HepG2 (cell line): ENCODE data around the gene MRGPRF. TPM values are rescaled to one million over a fixed set of nuclear protein-coding genes. Genes with fewer than 3 reads are reported as not detected.

ENCODE experiments used
- CENPT ChIP-seq: sonication (generic); formaldehyde crosslinking; IDR thresholded peaks from 2 replicates; pipeline ENCODE4 v1.8.0; 2022; ENCODE audit warnings: low read depth, mild to moderate bottlenecking, moderate library complexity, missing genetic modification reagents
- DR1 ChIP-seq: sonication (generic); formaldehyde crosslinking; IDR thresholded peaks from 2 replicates; pipeline ENCODE4 v1.8.0; 2021; ENCODE audit warnings: mild to moderate bottlenecking, missing genetic modification reagents, inconsistent platforms
- FOXM1 ChIP-seq: sonication (generic); formaldehyde crosslinking; IDR thresholded peaks from 2 replicates; pipeline ENCODE4 v1.5.0; 2020; ENCODE audit warnings: missing genetic modification reagents
- JUN ChIP-seq: sonication (generic); formaldehyde crosslinking; IDR thresholded peaks from 2 replicates; pipeline ENCODE4 v1.4.0; 2020; ENCODE audit warnings: mild to moderate bottlenecking, missing genetic modification reagents
- SNRNP70 ChIP-seq: fragments of 200-400 bp; formaldehyde crosslinking; IDR thresholded peaks from 2 replicates; pipeline ENCODE4 v1.6.1; 2017; ENCODE audit warnings: mild to moderate bottlenecking, low read depth, low read length, moderate library complexity
- SOX6 ChIP-seq, 2 experiments: fragments of 450-650 bp in 1 of 2; sonication (generic) in 1 of 2; formaldehyde crosslinking in 1 of 2; IDR thresholded peaks; 2 replicates each; pipeline versions ENCODE4 v1.4.0 to v1.6.1; 2017 to 2020; ENCODE audit warnings: antibody characterized with exemption in 1 of 2, mild to moderate bottlenecking in 1 of 2, missing genetic modification reagents in 1 of 2
- WIZ ChIP-seq: sonication (generic); formaldehyde crosslinking; IDR thresholded peaks from 2 replicates; pipeline ENCODE4 v1.5.1; 2020; ENCODE audit warnings: mild to moderate bottlenecking, missing genetic modification reagents
- ZC3H13 ChIP-seq: sonication (generic); formaldehyde crosslinking; IDR thresholded peaks from 2 replicates; pipeline ENCODE4 v1.8.1; 2023; ENCODE audit warnings: mild to moderate bottlenecking, missing genetic modification reagents, moderate library complexity
- ZFP36L2 ChIP-seq: sonication (generic); formaldehyde crosslinking; IDR thresholded peaks from 2 replicates; pipeline ENCODE4 v1.4.0; 2020; ENCODE audit warnings: missing genetic modification reagents
- ZFP41 ChIP-seq: sonication (generic); formaldehyde crosslinking; IDR thresholded peaks from 2 replicates; pipeline ENCODE4 v1.4.0; 2020; ENCODE audit warnings: mild to moderate bottlenecking, missing genetic modification reagents, borderline replicate concordance
- ZNF124 ChIP-seq: sonication (generic); formaldehyde crosslinking; IDR thresholded peaks from 2 replicates; pipeline ENCODE4 v1.4.0; 2020; ENCODE audit warnings: missing genetic modification reagents
- ZNF446 ChIP-seq: sonication (generic); formaldehyde crosslinking; IDR thresholded peaks from 2 replicates; pipeline ENCODE4 v1.5.0; 2020; ENCODE audit warnings: mild to moderate bottlenecking, missing genetic modification reagents
- ZNF672 ChIP-seq: sonication (generic); formaldehyde crosslinking; IDR thresholded peaks from 2 replicates; pipeline ENCODE4 v1.8.1; 2022; ENCODE audit warnings: missing genetic modification reagents
- polyA plus RNA-seq, 8 experiments: library from polyadenylated mRNA; depleted of rRNA in 3 of 8; stranded (reverse) in 7 of 8; unstranded in 1 of 8; fragments of >200 nt; fragmentation: Illumina TruSeq in 4 of 8; extraction: Trizol in 4 of 8; gene quantifications; 2 replicates each; pipeline versions ENCODE4 v1.2.1 to v1.2.3, GENCODE V29; 2011 to 2016; ENCODE audit warnings: low read depth in 4 of 8, missing spikeins in 1 of 8, mixed read lengths in 1 of 8; ENCODE audit not compliant: insufficient read depth in 1 of 8
- total RNA-seq, 5 experiments: library from RNA; depleted of rRNA; stranded (reverse); fragments of >200 nt; fragmentation: Illumina TruSeq; extraction: Trizol; gene quantifications; 2 replicates each; pipeline ENCODE4 v1.2.3, GENCODE V29; 2016; ENCODE audit warnings: low read depth in 1 of 5
- TF ChIP-seq, protein P1 (sequence below): sonication (generic); formaldehyde crosslinking; IDR thresholded peaks from 2 replicates; pipeline ENCODE4 v1.4.0; 2020; ENCODE audit warnings: missing genetic modification reagents
- TF ChIP-seq, protein P2 (sequence below): sonication (generic); formaldehyde crosslinking; IDR thresholded peaks from 2 replicates; pipeline ENCODE4 v1.8.0; 2022; ENCODE audit warnings: mild to moderate bottlenecking, missing genetic modification reagents, moderate library complexity
- TF ChIP-seq, protein P3 (sequence below): sonication (generic); formaldehyde crosslinking; IDR thresholded peaks from 2 replicates; pipeline ENCODE4 v1.4.0; 2020; ENCODE audit warnings: missing genetic modification reagents
- TF ChIP-seq, protein P4 (sequence below): sonication (generic); formaldehyde crosslinking; conservative IDR thresholded peaks from 2 replicates; pipeline ENCODE4 v1.4.0; 2020; ENCODE audit warnings: missing genetic modification reagents
- TF ChIP-seq, protein P5 (sequence below): sonication (generic); formaldehyde crosslinking; IDR thresholded peaks from 2 replicates; pipeline ENCODE4 v1.5.0; 2020; ENCODE audit warnings: missing genetic modification reagents

MRGPRF gene
- total and polyA plus RNA-seq, 2 of the 13 experiments (the other 11 are each of a cell fraction or from before 2014, with no cell fraction given), result not detected

DNA sequence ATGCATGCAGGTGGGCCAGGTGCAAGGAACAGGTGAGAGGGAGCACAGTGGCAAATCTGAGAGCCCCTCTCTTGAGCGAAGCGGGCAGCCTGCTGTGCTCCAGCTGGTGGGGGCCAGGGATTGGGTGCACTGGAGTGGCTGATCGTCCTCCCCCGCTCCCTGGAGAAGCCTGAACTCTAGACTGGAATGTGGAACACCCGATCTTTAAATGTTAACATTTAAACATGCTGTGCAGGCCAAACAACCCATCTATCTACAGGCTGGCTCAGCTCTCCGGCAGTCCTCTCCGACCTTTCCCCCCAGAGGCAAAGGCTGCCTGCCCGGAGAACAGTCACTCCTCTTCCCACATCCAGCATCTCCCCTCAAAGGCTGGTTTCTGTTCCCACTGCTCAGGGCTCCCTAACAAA is 5.1 kb downstream of the MRGPRF start (continued):
- TF ChIP-seq WIZ (CRISPR knock-in tag) (0 out of 2 replicates have a peak, but pooled peaks have one; percentile 27), ZNF672 (CRISPR knock-in tag) (no peak), ZNF446 (CRISPR knock-in tag) (no peak), SNRNP70 (no peak), ZFP41 (no peak), FOXM1 (no peak), JUN (CRISPR knock-in tag) (no peak), CENPT (no peak), ZFP36L2 (CRISPR knock-in tag) (no peak), ZC3H13 (CRISPR knock-in tag) (no peak), SOX6 (IDR thresholded peaks at IDR 0.05) (no peak), SOX6 (CRISPR knock-in tag; IDR thresholded peaks at IDR 0.05) (0 out of 2 replicates have a peak, but pooled peaks have one; percentile 15), DR1 (CRISPR knock-in tag) (no peak), ZNF124 (CRISPR knock-in tag) (no peak)
- TF ChIP-seq, protein P1, sequence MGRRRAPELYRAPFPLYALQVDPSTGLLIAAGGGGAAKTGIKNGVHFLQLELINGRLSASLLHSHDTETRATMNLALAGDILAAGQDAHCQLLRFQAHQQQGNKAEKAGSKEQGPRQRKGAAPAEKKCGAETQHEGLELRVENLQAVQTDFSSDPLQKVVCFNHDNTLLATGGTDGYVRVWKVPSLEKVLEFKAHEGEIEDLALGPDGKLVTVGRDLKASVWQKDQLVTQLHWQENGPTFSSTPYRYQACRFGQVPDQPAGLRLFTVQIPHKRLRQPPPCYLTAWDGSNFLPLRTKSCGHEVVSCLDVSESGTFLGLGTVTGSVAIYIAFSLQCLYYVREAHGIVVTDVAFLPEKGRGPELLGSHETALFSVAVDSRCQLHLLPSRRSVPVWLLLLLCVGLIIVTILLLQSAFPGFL (CRISPR knock-in tag), result no peak
- TF ChIP-seq, protein P2, sequence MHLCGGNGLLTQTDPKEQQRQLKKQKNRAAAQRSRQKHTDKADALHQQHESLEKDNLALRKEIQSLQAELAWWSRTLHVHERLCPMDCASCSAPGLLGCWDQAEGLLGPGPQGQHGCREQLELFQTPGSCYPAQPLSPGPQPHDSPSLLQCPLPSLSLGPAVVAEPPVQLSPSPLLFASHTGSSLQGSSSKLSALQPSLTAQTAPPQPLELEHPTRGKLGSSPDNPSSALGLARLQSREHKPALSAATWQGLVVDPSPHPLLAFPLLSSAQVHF (CRISPR knock-in tag), result no peak
- TF ChIP-seq, protein P3, sequence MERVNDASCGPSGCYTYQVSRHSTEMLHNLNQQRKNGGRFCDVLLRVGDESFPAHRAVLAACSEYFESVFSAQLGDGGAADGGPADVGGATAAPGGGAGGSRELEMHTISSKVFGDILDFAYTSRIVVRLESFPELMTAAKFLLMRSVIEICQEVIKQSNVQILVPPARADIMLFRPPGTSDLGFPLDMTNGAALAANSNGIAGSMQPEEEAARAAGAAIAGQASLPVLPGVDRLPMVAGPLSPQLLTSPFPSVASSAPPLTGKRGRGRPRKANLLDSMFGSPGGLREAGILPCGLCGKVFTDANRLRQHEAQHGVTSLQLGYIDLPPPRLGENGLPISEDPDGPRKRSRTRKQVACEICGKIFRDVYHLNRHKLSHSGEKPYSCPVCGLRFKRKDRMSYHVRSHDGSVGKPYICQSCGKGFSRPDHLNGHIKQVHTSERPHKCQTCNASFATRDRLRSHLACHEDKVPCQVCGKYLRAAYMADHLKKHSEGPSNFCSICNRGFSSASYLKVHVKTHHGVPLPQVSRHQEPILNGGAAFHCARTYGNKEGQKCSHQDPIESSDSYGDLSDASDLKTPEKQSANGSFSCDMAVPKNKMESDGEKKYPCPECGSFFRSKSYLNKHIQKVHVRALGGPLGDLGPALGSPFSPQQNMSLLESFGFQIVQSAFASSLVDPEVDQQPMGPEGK (CRISPR knock-in tag), result peak; percentile 82
- TF ChIP-seq, protein P4, sequence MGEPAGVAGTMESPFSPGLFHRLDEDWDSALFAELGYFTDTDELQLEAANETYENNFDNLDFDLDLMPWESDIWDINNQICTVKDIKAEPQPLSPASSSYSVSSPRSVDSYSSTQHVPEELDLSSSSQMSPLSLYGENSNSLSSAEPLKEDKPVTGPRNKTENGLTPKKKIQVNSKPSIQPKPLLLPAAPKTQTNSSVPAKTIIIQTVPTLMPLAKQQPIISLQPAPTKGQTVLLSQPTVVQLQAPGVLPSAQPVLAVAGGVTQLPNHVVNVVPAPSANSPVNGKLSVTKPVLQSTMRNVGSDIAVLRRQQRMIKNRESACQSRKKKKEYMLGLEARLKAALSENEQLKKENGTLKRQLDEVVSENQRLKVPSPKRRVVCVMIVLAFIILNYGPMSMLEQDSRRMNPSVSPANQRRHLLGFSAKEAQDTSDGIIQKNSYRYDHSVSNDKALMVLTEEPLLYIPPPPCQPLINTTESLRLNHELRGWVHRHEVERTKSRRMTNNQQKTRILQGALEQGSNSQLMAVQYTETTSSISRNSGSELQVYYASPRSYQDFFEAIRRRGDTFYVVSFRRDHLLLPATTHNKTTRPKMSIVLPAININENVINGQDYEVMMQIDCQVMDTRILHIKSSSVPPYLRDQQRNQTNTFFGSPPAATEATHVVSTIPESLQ (CRISPR knock-in tag), result no peak
- TF ChIP-seq, protein P5, sequence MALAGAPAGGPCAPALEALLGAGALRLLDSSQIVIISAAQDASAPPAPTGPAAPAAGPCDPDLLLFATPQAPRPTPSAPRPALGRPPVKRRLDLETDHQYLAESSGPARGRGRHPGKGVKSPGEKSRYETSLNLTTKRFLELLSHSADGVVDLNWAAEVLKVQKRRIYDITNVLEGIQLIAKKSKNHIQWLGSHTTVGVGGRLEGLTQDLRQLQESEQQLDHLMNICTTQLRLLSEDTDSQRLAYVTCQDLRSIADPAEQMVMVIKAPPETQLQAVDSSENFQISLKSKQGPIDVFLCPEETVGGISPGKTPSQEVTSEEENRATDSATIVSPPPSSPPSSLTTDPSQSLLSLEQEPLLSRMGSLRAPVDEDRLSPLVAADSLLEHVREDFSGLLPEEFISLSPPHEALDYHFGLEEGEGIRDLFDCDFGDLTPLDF, result no peak
